Measurements from ENCODE around the gene PANX3.
A peak's percentile ranks its signal among the peaks of the same experiment; 100 is the strongest.

PANX3 gene

DNA sequence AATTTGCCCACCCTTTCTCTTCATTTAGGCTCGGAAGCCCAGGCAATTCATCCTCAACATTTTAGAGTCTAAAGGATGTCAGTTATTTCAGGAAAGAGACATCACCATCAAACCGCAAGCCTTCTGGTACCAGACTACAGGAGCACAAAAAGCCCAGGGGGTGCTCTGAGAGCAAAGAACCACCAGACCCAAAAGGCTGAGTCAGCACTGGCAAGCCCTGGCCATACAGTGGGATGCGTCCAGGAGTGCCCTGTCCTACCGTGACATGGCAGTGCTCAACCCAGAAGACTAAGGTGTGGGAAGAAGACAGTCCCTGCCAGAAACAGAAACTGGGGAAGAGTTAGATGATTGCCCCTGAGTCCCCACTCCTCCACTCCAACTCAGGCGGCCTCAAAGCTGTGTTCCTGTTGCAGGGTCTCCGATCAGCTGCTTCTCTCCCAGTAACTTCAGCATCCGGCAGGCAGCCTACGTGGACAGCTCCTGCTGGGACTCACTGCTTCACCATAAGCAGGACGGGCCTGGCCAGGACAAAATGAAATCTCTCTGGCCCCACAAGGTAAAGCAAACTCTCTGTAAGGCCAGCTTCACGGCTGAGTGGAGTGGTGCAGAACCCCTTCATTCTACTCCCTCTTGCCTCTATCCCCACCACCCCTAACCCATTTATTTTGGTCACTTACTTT lies 1.5 kb downstream of the PANX3 start:
- DNase-seq (ENCODE audit: low spot score): no peak

GRCh38 chr11:124618863-124619262 lies 7.6 kb downstream of the PANX3 start:
- DNase-seq (ENCODE audit: low spot score): no peak

DNA sequence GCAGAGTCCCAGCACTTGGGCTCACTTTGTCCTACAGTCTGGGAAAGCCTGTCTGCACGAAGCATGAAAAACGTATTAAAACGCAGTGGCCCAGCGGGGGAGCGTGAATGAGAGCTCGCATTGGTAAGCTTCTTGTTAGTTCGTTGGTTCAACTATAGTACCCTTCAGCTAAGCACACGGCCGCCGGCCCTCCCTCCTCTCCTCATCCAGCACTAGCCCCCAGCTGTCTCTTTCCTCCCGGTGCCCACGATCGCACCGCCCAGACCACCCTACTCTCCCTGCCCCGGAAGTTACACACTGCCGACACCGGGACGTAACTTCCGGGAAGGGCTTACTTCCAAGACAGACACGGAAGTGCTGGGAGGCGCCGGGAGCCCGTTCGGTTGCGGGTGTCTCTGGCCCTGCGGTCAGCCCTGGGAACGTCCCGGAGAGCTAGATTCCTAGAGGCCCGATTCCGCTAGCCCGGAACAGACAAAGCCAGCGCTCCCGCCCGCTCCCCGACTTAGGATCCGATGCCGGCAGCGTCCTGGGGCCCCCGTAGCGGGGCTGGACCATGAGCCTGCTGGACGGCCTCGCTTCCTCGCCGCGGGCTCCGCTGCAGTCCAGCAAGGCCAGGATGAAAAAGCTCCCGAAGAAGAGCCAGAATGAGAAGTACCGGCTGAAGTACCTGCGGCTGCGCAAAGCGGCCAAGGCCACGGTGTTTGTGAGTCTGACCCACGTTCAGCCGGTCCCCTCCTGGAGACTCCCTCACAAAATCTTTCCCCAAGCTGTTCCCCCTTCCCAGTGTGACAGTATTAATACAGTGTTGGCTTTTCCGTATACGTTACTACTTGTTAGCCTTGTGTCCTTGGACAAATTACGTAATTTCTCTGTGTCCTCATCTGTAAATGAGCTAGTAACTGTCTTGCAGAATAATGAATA lies 11.6 kb downstream of the PANX3 start, which contains the start of gene TBRG1:
TBRG1 (plus strand) TSS at position 334 of the 921 bp plus-strand sequence; CDS start at position 554, 220 bp downstream.
- peak; percentile 93 for DNase-seq (ENCODE audit: low spot score)

- DNase-seq (ENCODE audit: low spot score): no peak
Measured at GRCh38 chr11:124623861-124624525, 12.8 kb downstream of the PANX3 start.

DNA sequence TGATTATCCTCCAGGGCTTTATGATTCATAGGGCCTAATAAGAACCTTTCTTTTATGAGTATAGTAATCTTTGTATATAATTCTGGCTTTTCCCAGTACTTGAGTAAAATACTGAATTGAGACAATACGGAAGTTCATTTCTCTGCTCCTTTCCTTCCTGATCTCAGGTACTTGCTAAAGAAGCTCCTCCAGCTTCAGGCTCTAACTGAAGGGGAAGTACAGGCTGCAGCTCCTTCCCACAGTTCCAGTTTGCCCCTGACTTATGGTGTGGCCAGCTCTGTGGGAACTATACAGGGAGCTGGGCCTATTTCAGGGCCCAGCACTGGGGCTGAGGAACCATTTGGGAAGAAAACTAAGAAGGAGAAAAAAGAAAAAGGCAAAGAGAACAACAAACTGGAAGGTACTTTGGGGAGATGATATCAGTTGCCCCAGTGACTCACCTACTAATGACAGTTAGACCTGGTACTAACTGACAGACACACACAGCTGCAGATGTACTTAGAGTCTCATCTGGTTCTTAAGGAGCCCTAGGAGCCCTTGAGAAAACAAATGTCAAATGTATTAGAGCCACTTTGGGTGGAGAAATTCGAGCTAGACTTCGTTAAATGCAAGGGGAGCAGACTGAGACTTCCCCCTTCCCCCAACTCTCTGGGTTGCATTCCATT lies 14.4 kb downstream of the PANX3 start:
- no peak for DNase-seq (ENCODE audit: low spot score)

DNA sequence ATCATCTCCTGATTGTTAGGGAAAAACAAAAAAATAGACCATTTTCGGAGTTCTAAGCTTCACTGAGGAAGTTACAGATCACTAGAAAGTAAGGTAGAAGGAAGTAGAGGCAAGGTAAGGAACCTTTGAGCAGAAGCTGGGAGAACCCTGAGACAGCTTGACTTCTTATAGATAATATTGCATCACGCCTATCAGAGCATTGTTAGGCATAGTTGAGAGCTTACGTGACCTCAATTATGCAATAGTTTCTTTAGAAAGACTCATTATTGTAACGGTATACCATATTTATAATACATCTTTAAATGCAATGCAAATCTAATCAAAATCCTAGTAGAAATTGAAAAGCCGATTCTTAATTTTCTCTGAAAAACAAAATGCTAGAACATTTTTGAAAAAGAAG lies 16.3 kb downstream of the PANX3 start:
- DNase-seq (ENCODE audit: low spot score): no peak

GRCh38 chr11:124629961-124630360 lies 18.7 kb downstream of the PANX3 start:
- no peak for DNase-seq (ENCODE audit: low spot score)

- no peak for DNase-seq (ENCODE audit: low spot score)
Measured at GRCh38 chr11:124633355-124633754, 22.1 kb downstream of the PANX3 start.

- DNase-seq (ENCODE audit: low spot score): no peak
Measured at GRCh38 chr11:124635932-124636331, 24.7 kb downstream of the PANX3 start.

- no peak for DNase-seq (ENCODE audit: low spot score)
Measured at GRCh38 chr11:124638500-124638899, 27.3 kb downstream of the PANX3 start.

- DNase-seq (ENCODE audit: low spot score): no peak
Measured at GRCh38 chr11:124639186-124639585, 28.0 kb downstream of the PANX3 start.

- DNase-seq (ENCODE audit: low spot score): no peak
Measured at GRCh38 chr11:124640666-124641065, 29.4 kb downstream of the PANX3 start.

DNA sequence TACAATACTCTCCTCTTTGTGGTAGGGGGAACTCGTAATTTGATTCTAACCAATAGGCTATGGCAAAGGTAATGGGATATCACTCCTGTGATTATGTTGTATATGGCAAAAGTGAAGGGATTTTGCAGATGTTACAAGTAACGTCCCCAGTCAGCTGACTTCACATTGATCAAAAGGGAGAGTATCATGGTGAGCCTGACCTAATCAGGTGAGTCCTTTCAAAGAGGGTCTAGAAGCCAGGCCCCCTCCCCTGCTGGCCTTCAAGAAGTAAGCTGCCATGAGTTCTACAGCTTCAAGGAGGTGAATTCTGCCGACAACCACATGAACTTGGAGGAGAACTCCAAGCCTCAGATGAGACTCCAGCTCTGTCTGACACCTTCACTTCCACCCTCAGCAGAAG lies 31.4 kb downstream of the PANX3 start:
- no peak for DNase-seq (ENCODE audit: low spot score)

DNA sequence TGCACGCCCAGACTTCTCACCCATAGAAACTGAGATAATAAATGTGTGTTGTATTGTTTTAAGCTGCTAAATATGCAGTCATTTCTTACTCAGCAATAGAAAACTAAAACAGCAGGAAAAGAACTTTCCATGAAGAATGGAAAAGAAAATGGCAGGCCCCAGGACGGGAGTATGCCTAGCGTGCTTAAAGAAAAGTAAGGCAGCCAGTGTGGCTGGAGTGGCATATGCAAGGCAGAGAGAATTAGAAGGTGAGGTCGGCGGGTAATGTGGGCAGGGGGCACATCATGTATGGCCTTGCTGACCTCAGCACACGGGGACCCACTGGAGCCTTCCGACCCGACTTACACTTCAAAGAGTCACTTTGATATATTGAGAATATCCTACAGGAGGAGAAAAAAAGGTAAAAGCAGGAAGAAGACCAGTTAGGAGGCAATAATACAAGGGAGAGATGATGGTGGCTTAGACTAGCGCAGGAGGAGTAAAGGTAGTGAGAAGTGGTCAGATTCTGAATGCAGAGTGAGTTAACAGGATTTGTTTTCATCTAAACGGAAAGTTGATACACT lies 31.9 kb downstream of the PANX3 start:
- no peak for DNase-seq (ENCODE audit: low spot score)

- no peak for DNase-seq (ENCODE audit: low spot score)
Measured at GRCh38 chr11:124643605-124644425, 32.6 kb downstream of the PANX3 start.

GRCh38 chr11:124644426-124645280 lies 33.4 kb downstream of the PANX3 start:
- DNase-seq (ENCODE audit: low spot score): peak; percentile 71

DNA sequence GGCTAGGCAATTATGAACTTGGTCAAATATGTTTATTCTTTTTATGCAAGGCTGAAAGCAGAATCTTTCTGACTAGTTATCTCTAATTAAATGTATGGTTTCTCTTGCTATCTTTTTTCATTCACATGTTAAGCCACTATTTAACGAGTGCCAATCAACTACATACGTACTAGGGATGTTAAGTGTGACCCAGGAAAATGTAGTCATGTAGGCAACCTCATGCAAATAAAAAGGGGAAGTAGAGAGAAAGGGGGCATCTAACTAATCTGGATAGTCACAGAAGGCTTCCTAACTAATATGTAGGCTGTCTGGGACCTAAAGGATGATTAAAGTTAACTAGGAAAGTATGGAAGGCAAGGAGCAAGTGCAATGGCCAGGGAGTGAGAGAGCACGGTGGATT lies 34.9 kb downstream of the PANX3 start:
- DNase-seq (ENCODE audit: low spot score): no peak

DNA sequence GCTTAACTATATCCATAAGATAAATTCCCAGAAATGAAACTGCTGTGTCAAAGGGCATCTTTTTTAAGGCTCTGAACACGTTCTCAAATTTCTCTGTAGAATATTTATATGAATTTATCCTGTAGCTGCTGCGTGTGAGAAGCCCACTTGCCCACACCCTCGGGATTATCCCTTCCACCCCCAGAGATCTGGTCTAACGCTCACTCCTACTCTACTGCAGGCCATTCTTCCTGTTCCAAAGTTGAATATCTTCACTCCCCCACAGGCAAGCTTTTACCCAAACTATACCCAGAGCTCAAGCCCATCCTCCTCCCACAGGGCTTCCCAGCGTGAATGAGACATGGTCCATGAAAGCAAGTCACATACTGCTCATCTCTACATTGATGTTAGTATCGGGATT lies 37.4 kb downstream of the PANX3 start:
- no peak for DNase-seq (ENCODE audit: low spot score)

GRCh38 chr11:124656774-124657630 lies 45.8 kb downstream of the PANX3 start:
- no peak for DNase-seq (ENCODE audit: low spot score)

Data from globus pallidus (tissue), 1 donor.